PC-3 (cell line): ENCODE measurements around the gene PPP1R3G.

Experiments
- CTCF ChIP-seq: fragments of 300-600 bp; sonication (generic); conservative IDR thresholded peaks from 2 replicates; pipeline ENCODE4 v1.5.1; 2017; ENCODE audit warnings: antibody characterized with exemption, low read depth, mild to moderate bottlenecking, low read length
- EZH2 ChIP-seq: fragments of 300-600 bp; sonication (generic); IDR thresholded peaks from one replicate; pipeline ENCODE4 v1.6.1; 2017; ENCODE audit warnings: antibody characterized with exemption, mild to moderate bottlenecking, low read length; ENCODE audit not compliant: unreplicated experiment
- EZH2phosphoT487 ChIP-seq: fragments of 300-600 bp; sonication (generic); IDR thresholded peaks from 2 replicates; pipeline ENCODE4 v1.6.1; 2018; ENCODE audit warnings: mild to moderate bottlenecking, antibody characterized with exemption, low read length, borderline replicate concordance

GRCh38 chr6:5102267-5102970 is 17.3 kb downstream of the PPP1R3G start:
- TF ChIP-seq CTCF (no peak), EZH2phosphoT487 (no peak), EZH2 (no peak)
